H1 (cell line): ENCODE measurements around the gene OTUD1. TPM values are rescaled to one million over a fixed set of nuclear protein-coding genes. Genes with fewer than 3 reads are reported as not detected.

Experiments used
- CTCF ChIA-PET: fragments of 300-600 bp; sonication (Branson Sonifier 250); formaldehyde crosslinking; loops from one replicate; lab custom pipeline; 2021; ENCODE audit not compliant: partially characterized antibody; lab: Charles Lee
- POLR2A ChIA-PET: fragments of 300-600 bp; sonication (Branson Sonifier 250); formaldehyde crosslinking; loops from one replicate; lab custom pipeline; 2021; ENCODE audit warnings: inconsistent platforms; ENCODE audit not compliant: partially characterized antibody; lab: Charles Lee
- DNase-seq, 2 experiments: peaks; one replicate each; pipeline versions ENCODE4 v3.0.0 to v3.0.0-alpha.2; 2010 to 2022; ENCODE audit warnings: low spot score in 2 of 2, low read depth in 1 of 2, mixed read lengths in 1 of 2
- FAIRE-seq: peaks from 2 replicates; lab custom pipeline; 2011; peaks lifted over from hg19 to GRCh38; lab: Jason Lieb, UNC
- H2AFZ ChIP-seq: 2 replicates; pipeline ENCODE4 v1.8.1; 2012; ENCODE audit warnings: low read length, inconsistent platforms
- H2AK5ac ChIP-seq: 2 replicates; pipeline ENCODE4 v1.6.1; 2013; ENCODE audit warnings: low read depth, low read length
- H2BK120ac ChIP-seq: replicated peaks from 2 replicates; pipeline ENCODE3; 2013; ENCODE audit warnings: low read depth, low read length, inconsistent platforms
- H2BK12ac ChIP-seq: 2 replicates; pipeline ENCODE4 v1.6.1; 2013; ENCODE audit warnings: low read depth, low read length
- H2BK15ac ChIP-seq: 2 replicates; pipeline ENCODE4 v1.6.1; 2013; ENCODE audit warnings: low read length
- H2BK20ac ChIP-seq: 2 replicates; pipeline ENCODE4 v1.6.1; 2013; ENCODE audit warnings: low read length
- H2BK5ac ChIP-seq: 2 replicates; pipeline ENCODE4 v1.6.1; 2013; ENCODE audit warnings: low read depth, low read length
- H3K14ac ChIP-seq: 2 replicates; pipeline ENCODE4 v1.6.1; 2013; ENCODE audit warnings: inconsistent platforms; ENCODE audit not compliant: insufficient read length
- H3K18ac ChIP-seq: 2 replicates; pipeline ENCODE4 v1.6.1; 2013; ENCODE audit warnings: low read length; ENCODE audit errors: extremely low read depth
- H3K23ac ChIP-seq: 2 replicates; pipeline ENCODE4 v1.6.1; 2013; ENCODE audit warnings: inconsistent platforms; ENCODE audit not compliant: insufficient read length
- H3K23me2 ChIP-seq: 2 replicates; pipeline ENCODE4 v1.6.1; 2013; ENCODE audit warnings: low read depth, low read length
- H3K27ac ChIP-seq: 2 replicates; pipeline ENCODE4 v1.6.1; 2011; ENCODE audit warnings: low read depth, low read length, inconsistent platforms
- H3K27me3 ChIP-seq, 4 experiments: replicated peaks in 1 of 4; 1 replicate in 1 of 4; 2 replicates in 3 of 4; pipeline versions ENCODE4 v1.6.1 to v1.8.1; 2011 to 2013; ENCODE audit warnings: low read length in 3 of 4, mild to moderate bottlenecking in 3 of 4, inconsistent platforms in 2 of 4, mixed read lengths in 2 of 4, moderate library complexity in 1 of 4; ENCODE audit not compliant: control insufficient read depth in 3 of 4, insufficient read depth in 3 of 4; ENCODE audit errors: extremely low read depth in 1 of 4
- H3K36me3 ChIP-seq, 4 experiments: 2 replicates each; pipeline versions ENCODE4 v1.6.1 to v1.8.1; 2011 to 2013; ENCODE audit warnings: mild to moderate bottlenecking in 4 of 4, low read length in 3 of 4, moderate library complexity in 2 of 4, control low read depth in 1 of 4, inconsistent platforms in 1 of 4; ENCODE audit not compliant: insufficient read depth in 4 of 4, control insufficient read depth in 2 of 4
- H3K4ac ChIP-seq: replicated peaks from 2 replicates; pipeline ENCODE3; 2013; ENCODE audit warnings: low read length, low read depth, mixed read lengths, inconsistent platforms; ENCODE audit not compliant: insufficient read length
- H3K4me1 ChIP-seq, 4 experiments: replicated peaks in 1 of 4; 1 replicate in 1 of 4; 2 replicates in 3 of 4; pipeline versions ENCODE4 v1.6.1 to v1.8.1; 2011 to 2013; ENCODE audit warnings: low read length in 3 of 4, inconsistent platforms in 2 of 4, mixed read lengths in 1 of 4; ENCODE audit not compliant: insufficient read depth in 4 of 4, control insufficient read depth in 3 of 4
- H3K4me2 ChIP-seq, 2 experiments: 2 replicates each; pipeline versions ENCODE4 v1.6.1 to v1.8.1; 2011 to 2013; ENCODE audit warnings: low read depth in 2 of 2, low read length in 2 of 2, control low read depth in 1 of 2, inconsistent platforms in 1 of 2, mild to moderate bottlenecking in 1 of 2; ENCODE audit not compliant: insufficient read depth in 1 of 2
- H3K4me3 ChIP-seq, 4 experiments: fragments of 200-600, 300-600 bp in 1 of 4; sonication (generic), shearing (Covaris generic), sonication (Bioruptor Twin) in 1 of 4; 2 replicates each; pipeline versions ENCODE4 v1.5.1 to v1.8.1; 2011 to 2016; ENCODE audit warnings: low read length in 4 of 4, low read depth in 3 of 4, control low read depth in 2 of 4, inconsistent platforms in 2 of 4, mild to moderate bottlenecking in 2 of 4, mixed read lengths in 1 of 4, moderate library complexity in 1 of 4; ENCODE audit not compliant: insufficient read depth in 2 of 4; ENCODE audit errors: extremely low read depth in 1 of 4
- H3K56ac ChIP-seq: replicated peaks from 2 replicates; pipeline ENCODE3; 2013; ENCODE audit warnings: low read depth, mild to moderate bottlenecking, mixed read lengths, low read length, inconsistent platforms; ENCODE audit not compliant: insufficient read length
- H3K79me1 ChIP-seq: 2 replicates; pipeline ENCODE4 v1.6.1; 2013; ENCODE audit warnings: low read depth, low read length, control low read depth
- H3K79me2 ChIP-seq, 2 experiments: 2 replicates each; pipeline versions ENCODE4 v1.6.1 to v1.8.1; 2012 to 2013; ENCODE audit warnings: low read length in 2 of 2, mild to moderate bottlenecking in 2 of 2, inconsistent platforms in 1 of 2; ENCODE audit not compliant: insufficient read depth in 2 of 2, control insufficient read depth in 1 of 2
- H3K9ac ChIP-seq, 4 experiments: replicated peaks in 1 of 4; 1 replicate in 1 of 4; 2 replicates in 3 of 4; pipeline versions ENCODE4 v1.6.1 to v1.8.1; 2011 to 2013; ENCODE audit warnings: low read depth in 3 of 4, low read length in 3 of 4, control low read depth in 2 of 4, mild to moderate bottlenecking in 2 of 4, moderate library complexity in 2 of 4, inconsistent platforms in 1 of 4; ENCODE audit errors: extremely low read depth in 1 of 4
- H3K9me3 ChIP-seq, 2 experiments: 2 replicates each; pipeline versions ENCODE4 v1.6.1 to v1.8.1; 2012 to 2013; ENCODE audit warnings: mild to moderate bottlenecking in 2 of 2, moderate library complexity in 2 of 2, control low read depth in 1 of 2, inconsistent platforms in 1 of 2, low read depth in 1 of 2, low read length in 1 of 2, mixed read lengths in 1 of 2; ENCODE audit not compliant: insufficient read depth in 2 of 2
- H4K20me1 ChIP-seq, 2 experiments: replicated peaks in 1 of 2; 2 replicates each; pipeline versions ENCODE3 to v1.8.1; 2011 to 2013; ENCODE audit warnings: inconsistent platforms in 2 of 2, low read length in 2 of 2, mild to moderate bottlenecking in 1 of 2; ENCODE audit not compliant: insufficient read depth in 2 of 2, control insufficient read depth in 1 of 2
- H4K5ac ChIP-seq: 2 replicates; pipeline ENCODE4 v1.6.1; 2013; ENCODE audit warnings: low read length, low read depth, mixed read lengths, inconsistent platforms; ENCODE audit not compliant: insufficient read length
- H4K8ac ChIP-seq: 2 replicates; pipeline ENCODE4 v1.8.0; 2013; ENCODE audit warnings: mild to moderate bottlenecking, moderate library complexity, low read length, inconsistent platforms; ENCODE audit not compliant: insufficient read depth; ENCODE audit errors: extremely low read depth
- H4K91ac ChIP-seq: replicated peaks from 2 replicates; pipeline ENCODE3; 2013; ENCODE audit warnings: low read length, mixed read lengths, inconsistent platforms; ENCODE audit not compliant: insufficient read length
- SIN3A ChIP-seq, 2 experiments: IDR thresholded peaks in 1 of 2; conservative IDR thresholded peaks in 1 of 2; 2 replicates each; pipeline ENCODE4 v1.6.1; 2011 to 2012; ENCODE audit warnings: low read length in 2 of 2, improper control_type of control experiment in 1 of 2, low read depth in 1 of 2, mild to moderate bottlenecking in 1 of 2
- SIRT6 ChIP-seq: IDR thresholded peaks from one replicate; pipeline ENCODE4 v1.7.1; 2012; ENCODE audit warnings: low read length, inconsistent platforms
- WGBS, 2 experiments: shearing (Covaris generic) in 1 of 2; methylation state at CpG; one replicate each; pipeline versions ENCODE4 v1.1.6 to v1.1.7; 2013 to 2015; ENCODE audit warnings: low lambda C conversion rate in 2 of 2, mixed read lengths in 2 of 2, inconsistent platforms in 1 of 2, low coverage in 1 of 2, missing lambda C conversion rate in 1 of 2; ENCODE audit not compliant: insufficient replicate concordance in 2 of 2, insufficient coverage in 1 of 2, insufficient read length in 1 of 2; ENCODE audit errors: extremely low coverage in 1 of 2, missing lambda C conversion rate in 1 of 2; 5-methylcytosine and 5-hydroxymethylcytosine counted together
- polyA plus RNA-seq, 7 experiments: library from polyadenylated mRNA; depleted of rRNA in 3 of 7; stranded (reverse) in 5 of 7; unstranded in 2 of 7; fragments of >200 nt in 5 of 7; fragments of 200-250 nt in 2 of 7; gene quantifications; 1 replicate in 5 of 7; 2 replicates in 1 of 7; 4 replicates in 1 of 7; pipeline versions ENCODE4 v1.2.1 to v1.2.3, GENCODE V29; 2011 to 2013; ENCODE audit warnings: missing spikeins in 2 of 7, mixed read lengths in 2 of 7
- total RNA-seq: library from RNA; stranded (reverse); fragmentation: NEBNext Ultra II Directional; extraction: Animal tissue kit (Norgen Biotek cat#: 25700); gene quantifications from 2 replicates; pipeline ENCODE4 v1.2.1, GENCODE V29; 2021
- TF ChIP-seq, protein P1 (sequence below): IDR thresholded peaks from 2 replicates; pipeline ENCODE4 v1.6.1; 2012; ENCODE audit warnings: inconsistent platforms

The OTUD1 gene
- total and polyA plus RNA-seq, 2 of the 8 experiments (the other 6 are each of a cell fraction or from before 2014, with no cell fraction given): 1.3 to 7.1 TPM

DNA sequence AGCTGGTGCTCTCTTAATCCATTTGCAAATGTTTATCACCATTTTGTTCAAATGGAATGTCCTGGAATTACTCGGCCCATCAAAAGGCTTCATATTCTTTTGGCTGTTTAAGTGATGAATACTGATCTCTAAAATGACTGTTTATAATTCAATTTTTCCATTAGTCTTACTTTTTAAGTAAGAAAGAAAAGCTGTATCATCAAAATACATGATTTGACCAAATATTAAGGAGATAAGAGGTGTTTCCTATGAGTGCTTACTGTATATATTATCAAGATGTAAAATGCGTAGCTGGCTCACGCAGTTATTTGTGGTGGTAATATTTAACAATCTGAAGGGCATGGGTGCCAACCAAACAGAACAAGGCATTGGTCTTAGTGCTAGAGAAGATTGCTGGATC, 51.2 kb downstream of the OTUD1 start:
- Histone ChIP-seq H3K14ac (no peak overlapping the region), H2BK20ac (no peak overlapping the region), H3K79me2 (no peaks in the 10 kb centered on the region), H3K27me3 (no peaks in the 10 kb centered on the region), H2BK5ac (no peak overlapping the region), H2AK5ac (no peak overlapping the region), H3K36me3 (no peaks in the 10 kb centered on the region), H4K5ac (no peak overlapping the region), H2BK15ac (no peak overlapping the region), H2BK12ac (no peak overlapping the region), H3K56ac (no peak overlapping the region), H3K9me3 (no peaks in the 10 kb centered on the region), H3K9ac (no peak overlapping the region), H3K23me2 (no peaks in the 10 kb centered on the region; the same call in 1 of the 2 replicates), H3K4me1 (no peaks in the 10 kb centered on the region), H4K8ac (no peak overlapping the region), H3K18ac (no peak overlapping the region), H3K4me2 (no peak overlapping the region), H4K20me1 (no peaks in the 10 kb centered on the region), H2AFZ (no peak overlapping the region), H3K4ac (no peak overlapping the region), H3K79me1 (no peaks in the 10 kb centered on the region), H2BK120ac (no peak overlapping the region), H3K4me3 (no peak overlapping the region), H3K27ac (no peak overlapping the region), H3K23ac (no peak overlapping the region), H4K91ac (no peak overlapping the region)
- FAIRE-seq: no peak
- CTCF ChIA-PET: interaction anchor here (1.1 to 1.4 kb wide), 3 partner anchors 26 to 205 kb away, joined by 3 to 4 read pairs (median 3); no protein-coding TSS in a partner anchor
- TF ChIP-seq SIN3A (conservative IDR thresholded peaks at IDR 0.05 in 1 of 2, IDR thresholded peaks at IDR 0.05 in 1 of 2; ENCODE audit: low read depth in 1 of 2, low read length in 2 of 2) (no peak), SIRT6 (no peak)
- TF ChIP-seq, protein P1, sequence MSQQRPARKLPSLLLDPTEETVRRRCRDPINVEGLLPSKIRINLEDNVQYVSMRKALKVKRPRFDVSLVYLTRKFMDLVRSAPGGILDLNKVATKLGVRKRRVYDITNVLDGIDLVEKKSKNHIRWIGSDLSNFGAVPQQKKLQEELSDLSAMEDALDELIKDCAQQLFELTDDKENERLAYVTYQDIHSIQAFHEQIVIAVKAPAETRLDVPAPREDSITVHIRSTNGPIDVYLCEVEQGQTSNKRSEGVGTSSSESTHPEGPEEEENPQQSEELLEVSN: no peak
- no peak for DNase-seq
- 92% methylated on average over 3 of the region's 3 CpGs; no CpG with 5 or more reads in 1 of the 2 experiments for WGBS, 2 experiments
- POLR2A ChIA-PET: no interaction called here
